ENCODE measurements around the gene ZNF570. TPM values are rescaled to one million over a fixed set of nuclear protein-coding genes. Genes with fewer than 3 reads are reported as not detected.

ZNF570 gene
- total RNA-seq: 6.5 to 7.6 TPM (median 6.8 TPM) in 3 replicates
- long read RNA-seq, partial matches to known transcripts: 0 of 4 reads
- long read RNA-seq, other reads (novel, unspliced or antisense): 3 of 4 reads

GRCh38 chr19:37468961-37469777, at the start of gene ZNF570:
TSS of gene ZNF570 (plus strand) at chr19:37469356. CDS start at chr19:37470355, 999 bp downstream.
- no peaks in the 10 kb centered on the region for H3K27me3 Mint-ChIP-seq (ENCODE audit: low read depth)
- DNase-seq (ENCODE audit: low spot score): peak; percentile 98
- no peak for TF ChIP-seq CTCF (IDR thresholded peaks at IDR 0.05)
- H3K4me3 Mint-ChIP-seq (ENCODE audit: unreplicated experiment): peak within 1 kb of the TSS; percentile 99
- H3K36me3 Mint-ChIP-seq (ENCODE audit: low read depth): peaks cover 19% of the 10 kb centered on the region
- peaks cover 18% of the 10 kb centered on the region for H3K9me3 Mint-ChIP-seq (ENCODE audit: low read depth)
- peaks cover 37% of the 10 kb centered on the region for H3K4me1 Mint-ChIP-seq (ENCODE audit: low read depth)
- peak within 1 kb of the TSS; percentile 95 for H3K27ac Mint-ChIP-seq (ENCODE audit: unreplicated experiment)

GRCh38 chr19:37452500-37453245, 16.5 kb upstream of the ZNF570 start:
- H3K27ac Mint-ChIP-seq (ENCODE audit: unreplicated experiment): peak overlapping the region; percentile 22
- H3K4me3 Mint-ChIP-seq (ENCODE audit: unreplicated experiment): no peak overlapping the region
- TF ChIP-seq CTCF (IDR thresholded peaks at IDR 0.05): no peak
- no peaks in the 10 kb centered on the region for H3K4me1 Mint-ChIP-seq (ENCODE audit: low read depth)
- H3K27me3 Mint-ChIP-seq (ENCODE audit: low read depth): no peaks in the 10 kb centered on the region
- peaks cover 84% of the 10 kb centered on the region for H3K9me3 Mint-ChIP-seq (ENCODE audit: low read depth)
- H3K36me3 Mint-ChIP-seq (ENCODE audit: low read depth): peaks cover 81% of the 10 kb centered on the region
- no peak for DNase-seq (ENCODE audit: low spot score)

GRCh38 chr19:37466277-37466797, 2.8 kb upstream of the ZNF570 start:
- Mint-ChIP-seq H3K9me3 (ENCODE audit: low read depth) (peaks cover 18% of the 10 kb centered on the region), H3K36me3 (ENCODE audit: low read depth) (peaks cover 19% of the 10 kb centered on the region), H3K27me3 (ENCODE audit: low read depth) (no peaks in the 10 kb centered on the region), H3K4me1 (ENCODE audit: low read depth) (peaks cover 37% of the 10 kb centered on the region), H3K4me3 (ENCODE audit: unreplicated experiment) (peak overlapping the region; percentile 99), H3K27ac (ENCODE audit: unreplicated experiment) (peak overlapping the region; percentile 98)
- no peak for DNase-seq (ENCODE audit: low spot score)
- TF ChIP-seq CTCF (IDR thresholded peaks at IDR 0.05): no peak

GRCh38 chr19:37466798-37467607, 2.2 kb upstream of the ZNF570 start, which contains the start of gene ZNF569:
TSS of gene ZNF569 (minus strand) at chr19:37467444. CDS start at chr19:37444921, 22,523 bp downstream.
- H3K36me3 Mint-ChIP-seq (ENCODE audit: low read depth): peaks cover 19% of the 10 kb centered on the region
- H3K4me1 Mint-ChIP-seq (ENCODE audit: low read depth): peaks cover 37% of the 10 kb centered on the region
- H3K27me3 Mint-ChIP-seq (ENCODE audit: low read depth): no peaks in the 10 kb centered on the region
- peak; percentile 93 for DNase-seq (ENCODE audit: low spot score)
- H3K27ac Mint-ChIP-seq (ENCODE audit: unreplicated experiment): peak within 1 kb of the TSS; percentile 98
- TF ChIP-seq CTCF (IDR thresholded peaks at IDR 0.05): peak; percentile 19
- H3K9me3 Mint-ChIP-seq (ENCODE audit: low read depth): peaks cover 18% of the 10 kb centered on the region
- peak within 1 kb of the TSS; percentile 99 for H3K4me3 Mint-ChIP-seq (ENCODE audit: unreplicated experiment)

All from chondrocyte (in vitro differentiated cells).